Measurements from ENCODE around the gene LLPH.
"Not testable (repeated sequence)": the region's sequence is repeated elsewhere in the genome, so short reads cannot be mapped to it uniquely, and the experiment has no call there.

LLPH gene

GRCh38 chr12:66130267-66131066 lies at the start of gene LLPH:
LLPH (minus strand) TSS chr12:66130750; CDS start chr12:66129106, 1,644 bp downstream.
- DNase-seq: peak; percentile 88

GRCh38 chr12:66176105-66176900 lies 45.8 kb upstream of the LLPH start:
- DNase-seq: no peak

- DNase-seq: not testable (repeated sequence)
Observed at GRCh38 chr12:66174391-66175325, 44.1 kb upstream of the LLPH start.

- DNase-seq: no peak
Observed at GRCh38 chr12:66170606-66171005, 40.1 kb upstream of the LLPH start.

GRCh38 chr12:66169221-66170170 lies 38.9 kb upstream of the LLPH start, which contains the start of gene TMBIM4:
TMBIM4 (minus strand) TSS chr12:66169996; CDS start chr12:66169951, 45 bp downstream.
- peak; percentile 81 for DNase-seq

GRCh38 chr12:66168410-66168809 lies 37.9 kb upstream of the LLPH start:
- DNase-seq: no peak

GRCh38 chr12:66166561-66166960 lies 36.0 kb upstream of the LLPH start:
- no peak for DNase-seq

- no peak for DNase-seq
Observed at GRCh38 chr12:66165141-66165540, 34.6 kb upstream of the LLPH start.

- no peak for DNase-seq
Observed at GRCh38 chr12:66164349-66164821, 33.8 kb upstream of the LLPH start.

GRCh38 chr12:66163289-66163688 lies 32.7 kb upstream of the LLPH start:
- no peak for DNase-seq

GRCh38 chr12:66162701-66163100 lies 32.2 kb upstream of the LLPH start:
- DNase-seq: no peak

- no peak for DNase-seq
Observed at GRCh38 chr12:66160704-66161103, 30.2 kb upstream of the LLPH start.

- no peak for DNase-seq
Observed at GRCh38 chr12:66159123-66159522, 28.6 kb upstream of the LLPH start.

GRCh38 chr12:66156654-66157053 lies 26.1 kb upstream of the LLPH start:
- DNase-seq: no peak

GRCh38 chr12:66154776-66155175 lies 24.2 kb upstream of the LLPH start:
- no peak for DNase-seq

GRCh38 chr12:66152732-66153131 lies 22.2 kb upstream of the LLPH start:
- no peak for DNase-seq

- DNase-seq: no peak
Observed at GRCh38 chr12:66149702-66150398, 19.3 kb upstream of the LLPH start.

GRCh38 chr12:66144791-66145754 lies 14.5 kb upstream of the LLPH start:
- DNase-seq: no peak

- no peak for DNase-seq
Observed at GRCh38 chr12:66143868-66144267, 13.3 kb upstream of the LLPH start.

- DNase-seq: no peak
Observed at GRCh38 chr12:66142826-66143225, 12.3 kb upstream of the LLPH start.

Data from activated CD4-positive, CD25-positive, alpha-beta regulatory T cell treated with anti-CD3 and anti-CD28 coated beads, Interleukin-2, amount 50 U/mL, for 72 hours (primary cell).